ENCODE measurements around the gene KCNJ18.
"Not testable (repeated sequence)": the region's sequence is repeated elsewhere in the genome, so short reads cannot be mapped to it uniquely, and the experiment has no call there.

KCNJ18 gene

DNA sequence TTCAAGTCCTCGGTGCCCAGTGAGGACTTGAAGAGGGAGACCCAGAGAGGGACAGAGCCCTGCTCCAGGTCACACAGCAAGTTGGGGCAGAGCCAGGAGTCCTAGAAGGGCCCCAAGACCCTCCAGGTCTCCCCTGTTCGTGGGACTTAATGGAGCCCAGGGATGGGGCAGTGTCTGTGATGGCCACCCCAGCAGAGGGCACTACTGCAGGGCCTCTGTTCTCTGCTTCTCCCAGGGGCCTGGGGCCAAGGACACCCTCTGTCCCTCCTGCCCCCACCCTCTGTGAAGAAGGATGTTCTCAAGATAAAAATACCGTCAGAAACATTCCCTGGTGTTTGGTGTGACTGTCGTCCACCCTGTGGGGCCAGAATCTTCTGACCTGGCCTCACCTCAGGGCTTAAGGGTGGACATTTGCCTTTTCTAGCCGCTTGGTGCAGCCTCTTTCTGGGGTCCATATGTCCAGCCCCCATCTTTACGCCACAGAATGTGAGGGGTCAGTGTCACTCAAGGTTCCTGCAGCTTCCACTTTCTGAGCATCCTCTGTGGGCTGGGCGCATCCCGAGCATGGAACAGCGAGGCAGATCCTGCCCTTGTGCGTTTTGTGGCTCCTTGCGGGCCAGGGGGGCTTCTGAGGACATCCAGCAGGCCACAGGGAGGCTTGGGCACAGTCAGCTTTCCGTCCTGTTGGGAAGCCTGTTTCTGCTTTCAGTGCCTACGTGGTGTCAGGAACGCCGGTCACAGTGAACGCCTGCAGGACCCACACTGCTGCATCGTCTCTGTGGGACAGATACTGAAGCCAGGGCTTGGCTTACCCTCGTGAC, at the start of gene KCNJ18:
KCNJ18 (plus strand) TSS at position 641 of the 821 bp plus-strand sequence. CDS start 10,264 bp downstream, outside the sequence.
- DNase-seq, result not testable (repeated sequence)

DNA sequence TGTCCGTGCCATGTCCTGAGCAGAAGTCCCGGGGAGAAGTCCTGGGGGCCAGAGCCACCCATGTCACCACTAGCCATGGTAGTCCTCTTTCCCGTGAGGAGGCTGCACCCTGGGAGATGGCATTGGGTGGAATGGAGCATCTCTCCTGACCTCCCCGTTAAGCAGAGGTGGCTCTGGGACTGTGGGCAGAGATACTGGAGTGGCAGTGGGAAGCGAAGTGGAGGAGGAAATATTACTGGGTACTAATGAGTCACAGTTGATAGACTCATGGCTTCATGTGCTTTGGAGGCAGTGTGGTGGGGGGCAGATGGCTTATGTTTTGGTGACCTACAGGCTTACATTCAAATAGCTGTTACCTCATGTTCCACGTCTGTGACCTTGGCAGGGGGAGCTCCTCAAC, 44.2 kb upstream of the KCNJ18 start:
- DNase-seq, result not testable (repeated sequence)

DNA sequence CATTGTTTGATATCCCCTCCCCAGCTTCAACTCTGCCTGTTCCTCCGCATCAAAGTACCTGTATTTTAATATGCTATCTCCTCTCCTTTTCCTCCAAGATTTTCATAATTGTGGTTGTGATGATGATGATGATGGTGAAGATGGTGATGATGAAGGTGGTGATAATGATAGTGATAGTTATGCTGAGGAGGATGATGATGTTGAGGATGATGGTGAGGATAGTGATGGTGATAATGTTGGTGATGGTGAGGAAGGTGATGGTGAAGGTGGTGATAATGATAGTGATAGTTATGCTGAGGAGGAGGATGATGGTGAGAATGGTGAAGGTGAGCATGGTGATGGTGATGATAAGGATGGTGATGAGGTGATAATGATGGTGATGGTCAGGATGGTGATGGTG, 42.3 kb upstream of the KCNJ18 start:
- DNase-seq, result not testable (repeated sequence)

DNA sequence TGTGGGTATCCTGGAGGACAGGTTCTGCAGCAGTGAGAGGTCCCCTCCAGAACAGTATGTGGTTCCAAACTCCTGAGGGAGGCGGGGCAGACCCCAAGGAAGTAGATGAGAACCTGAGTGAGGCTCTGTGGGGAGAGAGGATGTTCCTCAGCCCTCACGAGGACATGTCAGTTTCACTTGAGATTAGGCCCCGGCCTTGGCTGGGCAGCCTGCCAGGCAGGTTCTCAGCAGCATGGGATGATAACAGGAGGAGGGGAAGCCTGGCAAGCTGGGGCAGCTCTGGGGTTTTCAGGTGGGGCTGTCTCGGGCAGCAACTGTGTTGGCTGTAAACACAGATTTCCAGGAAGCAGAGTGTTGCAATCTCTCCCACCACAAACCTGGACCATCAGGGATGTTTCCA, 40.3 kb upstream of the KCNJ18 start:
- DNase-seq, result not testable (repeated sequence)

DNA sequence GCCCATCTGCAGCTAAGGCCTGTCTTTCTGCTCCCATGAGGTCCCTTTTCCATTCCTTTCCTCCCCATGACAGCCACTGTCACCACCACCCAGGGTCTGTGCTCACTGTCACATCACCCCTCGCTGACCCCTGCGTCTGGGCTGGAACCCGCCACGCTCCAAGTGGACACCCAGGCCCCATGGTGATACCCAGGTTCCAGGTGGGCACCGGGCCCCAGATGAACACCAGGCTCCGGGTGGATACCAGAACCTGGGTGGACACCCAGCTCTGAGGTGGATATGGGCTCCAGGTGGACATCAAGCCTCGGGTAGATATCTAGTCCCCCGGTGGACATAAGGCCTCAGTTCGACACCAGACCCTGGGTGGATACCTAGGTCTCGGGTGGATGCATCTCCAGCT, 39.1 kb upstream of the KCNJ18 start:
- not testable (repeated sequence) for DNase-seq

DNA sequence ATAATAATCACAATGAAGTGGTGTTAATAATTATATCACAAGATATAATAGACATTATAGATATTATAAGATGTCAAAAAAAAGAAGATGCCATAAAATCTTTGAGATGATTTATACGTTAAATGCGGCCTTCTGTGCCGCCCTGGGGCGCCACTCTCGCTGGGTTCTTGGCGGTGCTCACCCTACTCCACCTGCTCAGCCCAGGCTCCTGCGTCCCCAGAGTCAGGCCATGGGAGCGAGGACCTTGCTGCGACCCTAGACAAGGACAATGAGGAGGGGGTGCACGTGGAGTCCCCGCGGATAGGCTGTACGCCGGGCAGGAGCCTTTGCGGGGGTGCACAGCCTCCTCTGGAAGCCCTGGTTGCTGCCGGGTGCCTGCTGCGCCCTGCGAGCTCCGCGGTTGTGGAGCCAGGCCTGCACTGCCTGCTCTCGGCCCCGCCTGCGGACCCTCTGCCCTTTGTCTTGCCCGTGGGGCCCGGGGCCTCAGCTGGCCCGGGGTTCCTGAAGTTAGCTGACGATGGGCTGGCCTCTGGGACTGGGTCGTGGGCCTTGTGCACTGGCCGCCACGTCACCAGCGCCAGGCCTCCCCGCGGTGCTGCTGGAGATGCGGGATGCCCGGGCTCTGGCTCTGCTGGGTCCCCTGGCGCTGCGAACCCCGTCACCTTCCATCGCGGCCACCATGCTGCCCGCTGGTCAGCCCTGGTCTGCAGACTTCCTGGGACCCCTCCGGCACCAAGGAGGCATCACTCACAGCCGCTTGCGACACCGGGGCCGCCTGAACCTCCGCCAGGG, 35.6 kb upstream of the KCNJ18 start:
- not testable (repeated sequence) for DNase-seq

DNA sequence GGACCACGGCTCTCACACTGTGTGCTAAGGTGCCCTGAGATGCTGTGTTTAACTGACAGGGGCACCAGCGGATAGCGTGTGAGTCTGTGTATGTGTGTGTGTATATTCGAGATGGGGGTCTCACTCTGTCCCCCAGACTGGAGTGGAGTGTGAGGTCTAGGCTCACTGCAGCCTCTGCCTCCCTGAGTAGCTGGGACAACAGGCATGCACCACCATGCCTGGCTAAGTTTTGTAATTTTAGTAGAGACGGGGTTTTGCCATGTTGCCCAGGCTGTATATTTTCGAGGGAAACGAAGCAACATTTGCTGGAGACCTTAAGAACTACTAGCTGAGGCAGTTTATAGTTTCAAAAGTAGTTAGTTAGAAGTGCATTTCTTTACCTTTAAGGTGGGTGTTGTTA, 32.7 kb upstream of the KCNJ18 start:
- DNase-seq, result not testable (repeated sequence)

DNA sequence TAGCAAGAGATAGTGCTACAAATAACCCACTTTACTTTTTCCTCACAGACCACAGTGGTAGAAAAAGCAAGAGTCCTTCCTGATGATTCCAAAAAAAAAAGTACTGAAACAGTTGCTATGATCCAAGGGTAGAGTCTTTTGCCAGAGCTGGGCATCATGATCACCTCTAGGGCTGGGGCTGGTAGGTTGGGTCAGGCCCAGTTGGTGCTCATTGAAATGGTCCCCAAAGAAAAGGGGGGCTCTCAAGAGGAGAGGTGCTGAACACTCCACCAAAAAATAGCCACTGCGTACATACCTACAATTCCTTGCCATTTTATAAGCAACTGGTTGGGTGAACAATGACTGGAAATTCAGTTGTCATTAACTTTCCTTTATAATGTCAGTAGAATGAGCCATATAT, 30.9 kb upstream of the KCNJ18 start:
- DNase-seq, result not testable (repeated sequence)

DNA sequence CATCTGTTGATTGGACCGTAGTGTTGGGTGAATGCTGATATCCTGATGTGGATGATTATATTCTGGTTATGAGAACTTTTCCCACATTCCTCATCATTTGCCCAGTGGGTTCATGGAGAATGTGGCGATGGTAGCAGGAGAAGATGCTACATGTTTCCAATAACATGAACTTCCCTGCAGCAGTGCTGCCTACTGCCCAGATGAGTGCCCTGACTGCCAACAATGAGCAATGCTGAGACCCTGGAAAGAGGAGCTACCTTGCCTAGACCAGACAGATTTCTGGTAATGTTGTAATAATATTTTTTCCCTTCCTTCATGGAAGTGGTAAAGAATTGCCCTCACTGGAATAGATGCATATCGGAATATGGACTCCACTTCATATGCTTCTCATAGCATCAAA, 29.2 kb upstream of the KCNJ18 start:
- not testable (repeated sequence) for DNase-seq

DNA sequence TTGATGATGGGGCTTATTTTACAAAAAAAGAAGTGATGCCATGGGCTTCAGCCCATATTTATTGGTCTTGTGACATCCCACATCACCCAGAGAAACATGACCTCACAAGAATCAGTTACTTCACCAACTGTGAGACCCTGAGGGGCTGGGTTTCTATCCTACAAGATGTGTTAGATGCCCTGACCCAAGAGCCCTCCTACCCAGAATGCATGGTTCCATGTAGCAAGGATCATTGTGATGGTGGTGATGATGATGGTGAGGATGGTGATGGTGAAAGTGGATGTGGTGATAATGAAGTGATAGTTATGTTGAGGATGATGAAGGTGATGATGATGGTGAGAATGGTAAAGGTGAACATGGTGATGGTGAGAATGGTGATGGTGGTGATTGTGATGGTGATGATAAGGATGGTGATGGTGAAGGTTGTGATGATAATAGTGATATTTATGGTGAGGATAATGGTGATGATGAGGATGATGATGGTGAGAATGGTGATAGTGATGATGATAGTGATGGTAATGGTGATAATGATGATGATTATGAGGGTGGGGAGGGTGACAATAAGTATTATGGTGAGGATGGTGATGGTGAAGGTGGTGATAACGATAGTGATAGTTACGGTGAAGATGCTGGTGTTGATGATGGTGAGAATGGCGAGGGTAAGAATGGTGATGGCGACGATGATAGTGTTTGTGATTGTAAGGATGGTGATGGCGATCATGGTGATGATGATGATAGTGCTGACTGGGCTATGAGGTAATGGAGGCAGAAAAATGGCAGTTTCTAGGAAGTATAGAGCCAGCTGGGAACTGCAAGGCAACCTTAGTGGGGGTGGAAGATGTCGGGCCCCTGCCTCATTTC, 28.5 kb upstream of the KCNJ18 start:
- not testable (repeated sequence) for DNase-seq

DNA sequence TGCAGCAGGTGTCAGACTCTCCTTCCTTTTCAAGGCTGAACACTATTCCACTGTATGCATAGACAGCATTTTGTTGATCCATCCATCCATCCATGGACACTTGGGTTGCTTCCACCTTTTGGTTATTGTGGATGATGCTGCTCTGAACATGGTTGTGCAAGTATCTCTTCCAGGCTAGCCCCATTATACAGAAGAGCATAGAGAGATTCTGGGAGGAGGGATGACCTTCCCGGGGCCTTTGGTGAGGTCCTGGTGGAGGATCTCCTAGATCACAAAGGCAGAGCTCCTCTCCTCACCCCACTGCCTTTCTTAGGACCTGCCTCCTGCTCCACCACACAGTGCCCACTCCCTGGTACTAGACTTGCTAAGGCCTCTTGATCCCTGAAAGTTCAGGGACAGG, 27.2 kb upstream of the KCNJ18 start:
- not testable (repeated sequence) for DNase-seq

DNA sequence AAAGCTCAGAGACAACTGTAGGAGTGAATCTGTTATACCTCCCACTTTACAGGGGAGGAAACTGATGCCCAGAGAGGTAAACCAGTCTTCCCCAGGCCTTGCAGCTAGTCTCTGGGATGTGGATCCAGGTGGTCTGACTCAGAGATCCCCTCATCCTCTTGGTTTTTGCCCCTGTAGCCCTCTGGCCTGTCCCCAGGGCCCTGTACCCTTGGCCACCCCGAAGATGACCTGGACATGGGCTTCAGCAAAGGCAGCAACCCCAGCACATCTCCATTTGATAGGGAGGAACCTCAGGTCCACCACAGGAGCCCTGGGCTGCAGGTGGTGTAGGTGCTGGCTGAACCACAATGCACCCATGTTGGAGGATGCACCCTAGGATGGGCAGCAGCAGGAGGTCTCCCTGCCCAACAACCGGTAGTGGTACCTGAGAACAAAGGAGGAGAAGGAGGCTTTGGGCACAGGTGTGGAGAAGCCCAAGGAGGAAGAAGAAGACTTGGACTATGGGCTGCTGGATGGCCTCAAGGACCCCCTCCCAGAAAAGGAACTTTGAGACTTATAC, 26.3 kb upstream of the KCNJ18 start:
- DNase-seq, result not testable (repeated sequence)

DNA sequence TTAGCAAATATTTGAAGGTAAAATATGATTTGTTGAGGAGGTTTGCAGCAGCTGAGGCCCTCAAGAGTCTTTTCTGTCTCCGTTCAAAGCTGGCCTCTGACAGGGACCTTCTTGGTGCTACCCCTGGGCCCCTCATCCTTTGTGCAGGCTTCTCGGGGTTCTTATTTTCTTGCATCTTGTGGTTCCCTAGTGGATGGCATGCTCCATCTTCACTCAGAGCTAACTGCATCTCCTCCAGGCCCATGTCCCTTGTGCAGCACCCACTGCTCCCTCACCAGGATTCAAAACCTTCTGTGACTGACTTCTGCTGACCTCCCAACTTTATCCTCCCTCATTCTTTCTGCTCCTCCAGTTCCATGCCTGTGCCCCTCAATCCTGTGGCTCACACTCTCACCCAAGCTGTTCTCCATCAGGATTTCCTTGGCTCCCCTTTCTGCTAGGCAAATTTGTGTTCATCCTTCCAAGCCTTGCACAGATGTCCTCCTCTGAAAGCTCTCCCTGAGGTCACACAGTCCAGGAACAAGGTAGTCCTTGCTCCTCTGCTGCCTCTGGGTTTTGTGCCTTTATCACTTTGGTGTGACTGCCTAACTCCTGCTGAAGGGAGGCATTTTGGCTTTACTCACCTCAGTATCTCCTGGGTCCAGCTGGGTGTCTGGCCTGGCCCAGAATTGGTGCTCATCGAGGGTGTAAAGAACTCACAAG, 25.5 kb upstream of the KCNJ18 start:
- not testable (repeated sequence) for DNase-seq

DNA sequence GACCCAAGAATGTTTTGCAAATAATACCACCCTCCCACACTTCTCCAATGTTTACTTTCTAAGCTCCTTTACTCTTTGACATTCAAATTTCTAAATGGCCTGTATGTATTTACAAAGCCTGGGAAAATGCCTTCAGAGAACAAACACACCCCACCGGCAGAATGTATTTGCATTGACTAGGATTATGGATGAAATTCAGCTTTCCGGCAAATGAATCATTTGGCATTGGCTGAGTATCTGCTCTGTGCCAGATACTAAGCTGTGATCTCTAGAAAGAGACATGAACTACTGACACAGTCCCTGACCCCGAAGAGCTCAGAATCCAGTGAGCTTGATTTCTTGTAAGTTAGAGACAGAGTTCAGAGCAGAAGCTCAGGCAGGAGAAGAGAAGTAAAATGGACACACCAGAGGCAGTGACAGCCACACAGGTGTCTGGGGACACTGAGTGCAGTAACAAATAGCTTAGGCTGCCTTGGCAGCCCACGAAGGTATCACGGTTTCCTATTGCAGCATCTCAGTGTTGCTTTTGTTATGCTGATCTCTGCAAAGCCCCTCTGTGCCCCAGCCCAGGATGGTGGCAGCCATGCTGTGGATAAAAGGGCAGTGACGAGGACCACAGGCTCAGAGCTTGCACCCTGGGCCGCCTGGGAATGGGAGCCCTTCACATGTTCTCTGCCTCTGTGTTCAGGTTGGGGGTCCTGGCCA, 24.8 kb upstream of the KCNJ18 start:
- not testable (repeated sequence) for DNase-seq

DNA sequence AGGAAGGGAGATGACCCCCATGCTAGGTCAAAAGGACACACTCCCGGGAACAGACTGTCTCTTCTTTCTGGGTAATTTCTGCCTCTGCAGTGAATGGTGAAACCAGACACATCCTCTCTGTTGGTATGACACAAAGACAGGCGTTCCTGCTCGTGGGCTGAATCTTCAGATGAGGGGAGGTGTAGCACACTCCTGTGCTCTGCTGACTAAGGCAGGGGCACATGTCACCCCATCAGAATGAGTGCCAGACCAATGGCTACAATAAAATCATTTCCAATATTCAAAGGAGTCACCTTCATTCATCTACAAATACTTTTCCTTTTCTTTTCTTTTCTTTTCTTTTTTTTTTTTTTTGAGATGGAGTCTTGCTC, 24.2 kb upstream of the KCNJ18 start:
- not testable (repeated sequence) for DNase-seq

DNA sequence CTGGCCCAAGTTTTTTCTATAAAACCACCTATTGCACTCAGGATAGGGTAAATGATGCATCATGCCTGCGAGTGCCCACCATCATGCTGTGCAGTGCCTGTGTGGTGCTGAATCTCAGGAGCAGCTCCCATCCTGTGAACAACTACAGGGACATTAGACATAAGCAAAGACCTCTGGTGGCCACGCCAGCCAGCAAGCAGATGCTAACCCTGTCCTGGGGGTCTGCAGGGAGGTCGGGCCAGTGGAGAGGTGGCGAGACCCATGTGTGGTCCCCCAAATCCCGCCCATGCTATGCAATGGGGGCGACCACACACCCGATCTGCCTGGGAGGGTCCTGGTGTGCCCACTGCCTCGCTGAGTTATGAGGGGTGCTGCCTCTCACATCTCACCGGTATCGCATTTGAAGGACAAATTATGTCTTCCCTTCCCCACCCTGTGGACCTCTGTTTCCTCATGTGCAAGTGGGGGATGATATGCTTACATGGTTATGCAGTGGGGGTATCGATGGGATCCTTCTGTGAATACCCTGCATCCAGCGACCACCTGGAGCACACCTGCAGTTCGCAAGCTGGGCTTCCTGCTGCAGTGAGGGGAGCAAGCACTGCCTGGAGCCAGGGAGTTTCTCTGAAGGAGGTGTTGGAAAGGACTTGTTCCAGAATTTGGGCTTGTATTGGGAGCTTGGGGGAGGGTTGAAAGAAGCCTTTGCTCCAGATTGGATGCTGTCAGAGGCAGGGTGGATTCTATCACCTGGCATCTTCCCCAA, 23.4 kb upstream of the KCNJ18 start:
- not testable (repeated sequence) for DNase-seq

DNA sequence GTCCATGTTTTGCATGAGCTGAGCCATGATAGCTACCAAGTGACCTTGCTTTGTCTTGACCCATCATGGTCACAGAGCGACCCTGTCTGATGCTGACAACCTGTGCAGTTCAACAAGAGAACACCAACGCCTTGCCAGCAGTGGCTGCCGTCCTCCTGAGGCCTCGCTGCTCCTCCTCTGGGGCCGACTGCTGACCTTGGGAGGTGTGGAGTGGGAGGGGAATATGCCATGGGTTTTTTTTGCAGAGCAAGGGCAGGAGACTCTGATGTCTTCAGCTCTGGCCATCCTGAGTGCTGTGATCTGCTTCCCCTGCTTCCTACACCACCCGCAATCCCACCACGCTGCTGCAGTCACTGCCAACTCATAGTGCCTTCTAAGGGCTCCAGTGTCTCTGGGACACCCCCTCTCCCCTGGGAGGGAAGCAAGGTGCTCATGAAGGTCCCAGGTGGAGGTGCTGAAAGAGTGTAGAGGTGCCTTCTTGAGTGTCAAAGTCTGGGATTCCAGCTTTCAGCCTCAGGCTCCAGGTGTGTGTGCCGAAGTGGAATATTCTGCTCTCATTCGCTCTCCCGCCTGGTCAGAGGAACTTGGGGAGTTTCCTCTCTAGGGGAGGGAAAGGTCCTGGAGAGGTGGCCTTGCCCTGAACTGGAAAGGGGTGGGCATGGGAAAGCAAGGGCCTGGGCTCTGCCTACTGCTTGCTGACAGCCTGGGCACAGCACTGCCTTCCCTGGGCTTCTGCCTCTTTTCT, 22.5 kb upstream of the KCNJ18 start:
- not testable (repeated sequence) for DNase-seq

DNA sequence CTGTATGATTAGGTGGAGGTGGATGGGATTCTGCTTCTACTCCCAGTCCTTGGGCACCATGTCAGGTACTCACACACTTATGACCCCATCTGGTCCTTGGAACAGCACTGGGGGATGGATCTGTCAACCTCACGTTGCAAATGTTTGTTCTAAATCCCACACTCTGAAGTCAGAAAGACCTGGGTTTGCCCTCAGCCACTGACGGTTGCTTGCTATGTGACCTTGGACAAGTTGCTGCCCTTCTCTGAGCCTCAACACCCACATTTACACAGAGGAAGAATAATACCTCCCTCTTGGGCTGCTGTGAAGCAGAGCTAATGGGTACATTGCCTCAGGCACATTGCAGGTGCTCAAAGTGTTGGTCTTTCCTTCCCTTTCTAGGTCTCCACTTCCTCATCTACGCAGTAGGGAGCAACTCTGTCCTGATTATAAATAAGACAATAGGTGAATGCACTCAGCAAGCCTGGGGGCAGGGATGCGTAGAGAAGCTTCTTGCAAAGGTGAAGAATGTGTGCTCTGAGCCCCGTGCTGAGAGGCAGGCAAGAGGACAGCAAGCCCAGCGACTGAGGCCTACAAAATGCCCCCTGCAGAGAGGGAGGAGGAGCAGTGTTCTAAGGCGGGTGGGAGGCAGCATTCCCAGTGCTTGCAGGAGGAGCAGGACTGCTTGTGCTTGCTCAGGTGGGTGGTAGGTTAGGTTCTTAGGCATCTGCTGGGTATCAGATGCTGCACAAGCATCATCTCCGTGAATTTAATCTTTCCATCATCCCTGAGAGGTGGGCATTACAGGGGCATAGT, 21.8 kb upstream of the KCNJ18 start:
- not testable (repeated sequence) for DNase-seq

DNA sequence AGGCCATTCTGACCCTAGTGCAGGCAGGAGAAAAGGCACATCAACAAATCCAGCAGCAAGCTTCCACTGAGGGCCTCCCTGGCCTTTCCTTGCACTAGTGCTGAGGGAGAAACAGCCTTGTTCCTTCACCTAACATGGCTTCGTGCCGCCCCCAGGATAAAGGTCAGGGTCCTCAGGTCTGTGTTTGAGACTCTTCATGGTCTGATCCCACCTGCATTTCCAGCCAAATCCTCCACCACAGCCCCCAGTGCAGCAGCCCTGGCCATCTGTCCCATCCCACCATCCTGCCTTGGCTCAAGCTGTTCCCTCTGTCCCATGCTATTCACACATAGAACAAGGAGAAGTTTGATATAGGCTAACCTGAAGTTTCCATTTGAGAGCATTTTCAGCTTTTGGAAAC, 20.9 kb upstream of the KCNJ18 start:
- not testable (repeated sequence) for DNase-seq
